GM19023 (cell line): ENCODE data around the gene EPS8L2.
"Not testable (repeated sequence)": the region's sequence is repeated elsewhere in the genome, so short reads cannot be mapped to it uniquely, and the experiment has no call there.

Experiments used
- ATAC-seq: cut with Tn5 transposase; IDR thresholded peaks from one replicate; pipeline ENCODE4 v1.9.1; 2021; ENCODE audit warnings: mild to moderate bottlenecking, moderate library complexity; ENCODE audit not compliant: unreplicated experiment

EPS8L2 gene

GRCh38 chr11:689625-690024, 16.4 kb upstream of the EPS8L2 start:
- ATAC-seq: no peak

GRCh38 chr11:690244-690643, 15.8 kb upstream of the EPS8L2 start:
- ATAC-seq: not testable (repeated sequence)

- no peak for ATAC-seq
Measured at GRCh38 chr11:690738-691633, 15.0 kb upstream of the EPS8L2 start.

- no peak for ATAC-seq
Measured at GRCh38 chr11:691710-692590, 14.1 kb upstream of the EPS8L2 start.

GRCh38 chr11:692824-693414, 13.1 kb upstream of the EPS8L2 start:
- ATAC-seq: no peak

- no peak for ATAC-seq
Measured at GRCh38 chr11:693415-693831, 12.6 kb upstream of the EPS8L2 start.

- no peak for ATAC-seq
Measured at GRCh38 chr11:693887-694562, 12.0 kb upstream of the EPS8L2 start.

GRCh38 chr11:694563-695287, 11.3 kb upstream of the EPS8L2 start, which contains the start of gene DEAF1:
TSS of gene DEAF1 (minus strand) at chr11:695222. CDS start at chr11:695047, 175 bp downstream.
- ATAC-seq: peak; percentile 79

GRCh38 chr11:695288-695537, 10.8 kb upstream of the EPS8L2 start:
- ATAC-seq: no peak

GRCh38 chr11:695538-696248, 10.3 kb upstream of the EPS8L2 start, which contains the start of gene TMEM80:
TSS of gene TMEM80 (plus strand) at chr11:695816. CDS start at chr11:695828, 12 bp downstream.
- ATAC-seq: peak; percentile 69

GRCh38 chr11:696955-697491, 9.0 kb upstream of the EPS8L2 start:
- ATAC-seq: no peak

- ATAC-seq: no peak
Measured at GRCh38 chr11:697811-698311, 8.2 kb upstream of the EPS8L2 start.

- no peak for ATAC-seq
Measured at GRCh38 chr11:698493-699115, 7.4 kb upstream of the EPS8L2 start.

GRCh38 chr11:699116-699508, 6.9 kb upstream of the EPS8L2 start:
- no peak for ATAC-seq

GRCh38 chr11:699753-700152, 6.3 kb upstream of the EPS8L2 start:
- ATAC-seq: no peak

- ATAC-seq: no peak
Measured at GRCh38 chr11:701741-702461, 4.1 kb upstream of the EPS8L2 start.

GRCh38 chr11:702462-703461, 3.3 kb upstream of the EPS8L2 start:
- no peak for ATAC-seq
